SW 1271 (cell line): Measurements from ENCODE around the gene PLXDC1.
"Not testable (repeated sequence)": the region's sequence is repeated elsewhere in the genome, so short reads cannot be mapped to it uniquely, and the experiment has no call there.

ENCODE experiments used
- DNase-seq, 2 experiments: peaks; one replicate each; lab custom pipeline; 2025; lab: John Stamatoyannopoulos, UW

The PLXDC1 gene

DNA sequence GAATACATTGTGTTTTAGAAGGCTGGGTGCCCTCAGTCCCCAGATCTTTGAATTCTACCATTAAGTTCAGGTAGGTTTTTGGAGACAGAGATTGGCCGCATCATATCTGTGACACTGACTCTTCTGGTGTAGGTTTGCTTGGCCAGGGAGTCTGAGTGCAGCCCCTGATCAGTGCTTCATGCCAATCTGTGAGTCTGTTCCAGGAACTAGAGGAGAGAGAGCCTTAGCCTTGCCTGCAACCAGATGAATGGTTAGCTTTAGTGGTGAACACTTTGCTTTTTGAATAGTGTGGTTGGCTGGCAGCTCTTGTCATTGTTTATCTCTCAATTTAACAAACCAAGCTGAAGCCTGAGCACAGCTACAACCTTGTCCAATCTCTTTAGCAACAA, 87.8 kb downstream of the PLXDC1 start:
- DNase-seq: no peak

DNA sequence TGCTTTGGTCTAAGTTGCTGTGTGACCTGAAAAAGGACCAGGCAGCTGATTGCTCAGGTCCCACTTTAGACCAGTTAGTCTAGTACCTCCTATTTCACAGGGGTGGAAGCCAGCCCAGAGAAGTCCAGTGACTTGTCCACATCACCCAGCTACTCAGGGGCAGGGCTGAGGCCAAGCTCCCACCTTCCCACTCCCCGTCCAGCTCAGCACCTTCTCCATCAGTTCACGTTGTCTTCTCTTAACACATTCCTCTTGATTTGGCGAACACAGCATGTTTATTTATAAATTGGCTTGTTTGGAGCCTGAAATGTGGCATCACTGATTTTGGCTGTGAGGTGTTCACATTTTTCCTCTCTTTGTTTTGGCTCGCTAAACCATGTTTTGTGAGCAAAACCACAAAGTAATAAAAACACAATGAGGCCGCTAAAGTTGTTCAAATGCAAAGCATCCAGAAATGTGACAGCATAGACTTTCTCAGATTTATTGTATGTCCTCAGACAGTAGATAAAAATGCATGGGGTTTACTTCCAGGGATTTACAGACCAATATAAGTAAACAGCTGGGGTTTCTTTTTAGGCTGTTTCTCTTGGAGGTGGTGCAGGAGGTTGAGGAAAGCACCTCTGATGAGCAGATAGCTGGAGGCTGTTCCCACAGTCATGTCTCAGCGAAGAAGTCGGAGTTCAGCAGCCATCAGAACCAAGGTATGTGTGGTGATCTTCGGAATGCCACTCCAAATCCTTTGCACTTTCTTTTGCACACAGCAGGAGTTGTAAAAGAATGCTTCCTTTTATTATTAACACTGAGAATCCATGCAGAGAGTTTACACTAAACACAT, 88.4 kb downstream of the PLXDC1 start:
- DNase-seq: no peak

GRCh38 chr17:39058524-39058923, 92.9 kb downstream of the PLXDC1 start:
- no peak for DNase-seq

- DNase-seq: no peak
Observed at GRCh38 chr17:39057701-39058206, 93.7 kb downstream of the PLXDC1 start.

DNA sequence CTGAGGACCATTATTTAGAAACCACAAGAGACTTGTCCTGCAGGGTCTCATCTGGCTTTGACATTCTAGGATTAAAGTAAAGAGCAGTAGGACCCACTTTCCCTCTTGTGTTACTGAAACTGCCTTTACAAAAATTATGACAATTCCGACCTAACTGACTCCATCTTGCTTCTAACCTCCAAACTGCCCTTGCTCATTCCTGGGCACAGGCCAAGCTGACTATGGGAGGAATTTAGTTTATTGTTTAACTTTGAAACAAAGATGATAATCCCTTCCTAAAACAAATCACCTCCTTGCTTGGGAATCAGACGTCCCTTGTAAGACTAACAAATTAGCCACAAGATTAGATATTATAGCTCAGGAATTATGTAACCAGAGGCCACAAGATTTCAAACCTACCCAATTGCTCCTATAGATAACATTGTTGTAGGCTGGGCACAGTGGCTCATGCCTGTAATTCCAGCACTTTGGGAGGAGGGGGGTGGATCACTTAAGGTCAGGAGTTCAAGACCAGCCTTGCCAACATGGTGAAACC, 97.3 kb downstream of the PLXDC1 start:
- no peak for DNase-seq

- DNase-seq: not testable (repeated sequence)
Observed at GRCh38 chr17:39052423-39052822, 99.0 kb downstream of the PLXDC1 start.

- DNase-seq: no peak
Observed at GRCh38 chr17:39051001-39051585, 100.3 kb downstream of the PLXDC1 start.

DNA sequence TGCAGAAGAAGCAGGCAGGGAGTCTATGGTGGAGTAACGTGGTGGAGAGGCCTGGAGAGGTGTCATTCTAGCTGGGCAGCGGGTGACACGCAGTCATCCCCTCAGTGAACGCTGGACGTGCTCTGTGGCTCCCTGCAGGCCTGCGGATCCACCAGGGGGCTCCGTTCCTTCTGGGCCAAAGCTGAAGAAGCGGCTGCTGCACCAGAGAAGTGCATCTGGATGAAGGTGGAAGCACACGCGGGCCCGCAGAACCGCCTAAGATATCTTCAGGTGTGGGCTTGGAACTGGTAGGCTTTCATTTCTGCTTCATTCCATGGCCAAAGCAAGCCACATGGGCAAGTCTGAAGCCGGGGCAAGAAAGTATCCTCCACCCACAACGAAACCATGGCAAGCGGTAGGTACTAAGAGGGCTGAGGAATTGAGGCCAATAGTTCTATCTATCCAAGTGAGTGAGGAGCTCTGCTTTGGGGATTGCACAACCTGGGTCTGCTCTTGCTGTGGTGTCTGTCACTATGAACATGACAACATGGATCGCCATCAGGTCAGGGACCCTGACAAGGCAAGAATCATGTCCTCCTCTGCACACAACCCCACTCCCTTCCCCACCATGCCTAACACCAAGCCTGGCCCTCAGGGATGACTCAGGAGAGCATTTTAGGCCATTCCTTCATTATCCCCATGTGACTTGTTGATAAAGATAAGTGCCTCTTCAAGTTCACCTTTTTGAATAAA, 105.3 kb downstream of the PLXDC1 start:
- DNase-seq: no peak

DNA sequence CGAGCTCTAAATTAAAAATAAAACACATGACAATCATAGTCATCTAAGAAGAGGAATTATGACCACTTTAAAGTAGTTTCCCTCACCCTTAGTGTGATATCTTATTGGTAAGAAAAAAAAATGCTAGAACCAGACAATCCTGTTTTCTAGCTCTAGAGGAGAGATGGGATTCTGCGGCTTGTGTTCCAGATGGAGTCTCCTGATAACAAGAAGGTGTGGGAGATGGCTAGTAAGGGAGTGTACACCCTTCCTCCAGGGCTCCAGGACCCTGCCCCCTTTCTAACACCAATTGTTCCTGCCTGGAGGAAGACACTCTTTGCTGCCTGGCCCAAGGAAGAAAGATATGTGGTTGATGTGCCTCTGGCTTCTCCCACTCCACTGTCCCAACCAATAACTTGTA, 115.4 kb downstream of the PLXDC1 start:
- DNase-seq: no peak

- not testable (repeated sequence) for DNase-seq
Observed at GRCh38 chr17:39035578-39035977, 115.9 kb downstream of the PLXDC1 start.

DNA sequence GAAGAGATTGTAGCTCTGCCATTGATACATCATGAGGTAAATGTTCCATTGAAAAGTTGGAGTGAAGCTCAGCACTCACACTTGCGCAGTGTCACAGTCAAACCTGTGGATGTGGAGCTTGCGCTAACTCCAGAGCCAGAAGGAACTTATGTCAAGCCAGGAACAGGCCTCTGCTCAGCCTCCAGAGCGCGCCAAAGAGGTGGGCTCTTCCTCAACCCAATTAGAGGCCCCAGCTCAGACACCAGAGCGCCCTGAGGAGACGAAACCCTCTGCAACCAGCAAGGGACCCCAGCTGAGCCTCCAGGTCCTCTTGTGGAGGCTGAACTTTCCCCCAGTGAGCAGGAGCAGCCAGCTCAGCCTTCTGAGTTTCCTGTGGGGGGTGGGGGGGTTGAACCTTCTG, 122.7 kb downstream of the PLXDC1 start:
- no peak for DNase-seq

DNA sequence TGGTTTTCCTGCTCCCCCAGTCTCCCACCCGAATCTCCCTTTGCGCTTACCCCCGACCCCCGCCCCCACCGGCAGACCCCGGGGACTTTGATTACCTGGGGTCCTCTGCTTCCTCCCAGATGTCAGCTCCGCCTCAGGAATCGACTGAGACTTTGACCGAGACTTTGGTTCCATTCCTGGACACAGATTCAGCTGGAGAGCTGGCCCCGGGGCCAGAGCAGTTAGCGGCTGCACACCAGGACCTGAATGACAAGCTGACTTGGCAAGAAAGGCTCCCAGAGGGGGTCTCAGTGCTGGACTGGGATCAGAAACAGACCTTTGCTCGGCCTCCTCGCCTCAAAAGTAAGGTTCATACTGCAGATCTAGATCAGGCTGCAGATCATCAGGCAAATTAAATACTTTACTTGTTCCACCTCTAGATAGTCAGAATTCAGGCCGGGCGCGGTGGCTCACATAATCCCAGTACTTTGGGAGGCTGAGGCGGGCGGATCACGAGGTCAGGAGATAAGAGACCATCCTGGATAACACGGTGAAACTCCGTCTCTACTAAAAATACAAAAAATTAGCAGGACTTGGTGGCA, 123.9 kb downstream of the PLXDC1 start:
- DNase-seq: no peak

- DNase-seq: no peak
Observed at GRCh38 chr17:39026980-39027451, 124.4 kb downstream of the PLXDC1 start.

DNA sequence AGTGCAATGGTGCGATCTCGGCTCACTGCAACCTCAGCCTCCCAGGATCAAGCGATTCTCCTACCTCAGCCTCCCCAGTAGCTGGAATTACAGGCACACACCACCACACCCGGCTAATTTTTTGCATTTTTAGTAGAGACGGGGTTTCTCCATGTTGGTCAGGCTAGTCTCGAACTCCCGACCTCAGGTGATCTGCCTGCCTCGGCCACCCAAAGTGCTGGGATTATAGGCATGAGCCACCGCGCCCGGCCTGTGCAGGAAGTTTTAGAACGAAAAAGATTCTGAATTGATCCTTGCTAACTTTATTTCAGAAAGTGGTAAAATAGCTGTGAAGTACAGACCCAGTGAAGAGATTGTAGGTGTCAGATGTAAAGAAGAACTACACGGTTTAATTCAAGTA, 125.1 kb downstream of the PLXDC1 start:
- not testable (repeated sequence) for DNase-seq

GRCh38 chr17:39022924-39023323, 128.5 kb downstream of the PLXDC1 start:
- DNase-seq: no peak

DNA sequence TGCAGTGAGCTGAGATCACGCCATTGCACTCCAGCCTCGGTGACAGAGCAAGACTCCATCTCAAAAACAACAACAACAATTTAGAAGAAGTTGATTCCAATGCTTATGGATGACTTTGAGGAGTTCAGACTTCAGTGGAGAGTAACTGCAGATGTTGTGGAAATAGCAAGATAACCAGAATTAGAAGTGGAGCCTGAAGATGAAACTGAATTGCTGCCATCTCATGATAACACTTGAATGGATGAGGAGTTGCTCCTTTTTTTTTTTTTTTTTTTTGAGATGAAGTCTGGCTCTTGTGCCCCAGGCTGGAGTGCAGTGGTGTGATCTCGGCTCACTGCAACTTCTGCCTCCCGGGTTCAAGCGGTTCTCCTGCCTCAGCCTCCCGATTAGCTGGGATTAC, 131.4 kb downstream of the PLXDC1 start:
- not testable (repeated sequence) for DNase-seq

DNA sequence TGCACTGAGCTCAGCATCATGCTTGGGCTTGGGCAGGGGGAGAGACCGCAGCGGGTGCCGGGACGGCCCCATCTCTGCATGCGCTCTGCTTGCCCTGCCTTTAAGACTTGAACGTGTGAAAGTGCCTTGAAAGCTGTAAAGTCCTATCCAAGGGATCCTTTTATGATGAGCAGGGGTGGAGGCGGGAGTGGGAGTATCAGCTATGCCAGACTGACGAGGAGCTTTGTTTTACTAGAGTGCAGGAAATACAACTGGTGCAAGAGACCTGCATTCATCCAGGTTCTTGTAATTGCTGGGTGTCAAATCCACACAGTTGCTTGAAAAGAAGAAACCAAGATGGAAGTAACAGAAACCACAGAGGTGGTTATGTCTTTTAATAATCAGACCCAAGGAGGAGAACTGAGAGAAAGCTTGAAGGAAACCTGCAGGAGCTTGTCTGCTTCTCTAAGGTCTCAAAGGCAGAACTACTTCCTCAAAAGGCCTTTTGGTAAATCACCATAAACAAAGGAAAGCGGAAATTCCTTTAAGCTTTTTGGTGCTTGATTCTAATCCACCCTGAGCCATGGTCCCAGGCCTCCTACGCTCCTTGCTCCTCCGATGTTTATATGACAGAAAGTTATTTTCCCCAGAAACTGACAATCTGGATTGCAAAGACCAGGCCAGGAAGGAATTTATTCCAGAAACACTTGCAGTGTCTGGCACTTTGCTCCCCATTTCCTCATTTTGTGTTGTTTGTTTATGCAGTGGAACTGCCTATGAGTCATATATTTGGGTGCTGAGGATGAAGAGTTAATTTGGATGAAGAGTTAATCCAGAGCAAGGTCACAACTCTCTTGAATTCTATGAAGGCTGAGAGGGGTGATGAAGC, 132.9 kb downstream of the PLXDC1 start:
- no peak for DNase-seq

GRCh38 chr17:39016193-39017153, 135.0 kb downstream of the PLXDC1 start:
- no peak for DNase-seq

- DNase-seq: no peak
Observed at GRCh38 chr17:39015546-39015935, 135.9 kb downstream of the PLXDC1 start.
